Measurements from ENCODE around the gene ABLIM2.

ABLIM2 gene

DNA sequence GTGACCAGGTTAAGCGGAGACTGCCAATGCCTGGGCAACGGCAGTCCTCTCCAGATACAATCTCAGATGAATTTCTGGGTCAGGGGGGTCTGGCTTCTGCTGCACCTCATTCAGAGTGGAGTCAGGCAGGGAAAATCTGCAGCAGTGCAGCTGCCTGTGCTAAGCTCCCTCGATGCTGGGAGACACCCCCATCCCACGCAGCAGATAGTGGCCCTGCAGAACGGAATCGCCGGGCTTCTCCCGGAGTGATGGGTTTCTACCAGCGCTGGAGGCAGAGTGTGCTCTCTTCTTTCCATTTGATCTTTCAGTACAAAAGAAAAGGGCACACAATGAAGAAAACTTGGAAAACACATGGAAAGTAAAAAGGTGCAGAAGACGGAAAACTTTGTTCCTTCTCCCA is 5.2 kb downstream of the ABLIM2 start:
- no peak overlapping the region for H3K27ac ChIP-seq (replicated peaks)
- H3K4me3 ChIP-seq (replicated peaks; ENCODE audit: insufficient read depth, low read length): no peak overlapping the region
- TF ChIP-seq SPI1 (IDR thresholded peaks at IDR 0.05; ENCODE audit: borderline replicate concordance, low read depth) (no peak), POLR2AphosphoS5 (IDR thresholded peaks at IDR 0.05; ENCODE audit: low read depth) (no peak), GABPA (IDR thresholded peaks at IDR 0.05; ENCODE audit: low read depth) (no peak)
- TF ChIP-seq, protein P1, sequence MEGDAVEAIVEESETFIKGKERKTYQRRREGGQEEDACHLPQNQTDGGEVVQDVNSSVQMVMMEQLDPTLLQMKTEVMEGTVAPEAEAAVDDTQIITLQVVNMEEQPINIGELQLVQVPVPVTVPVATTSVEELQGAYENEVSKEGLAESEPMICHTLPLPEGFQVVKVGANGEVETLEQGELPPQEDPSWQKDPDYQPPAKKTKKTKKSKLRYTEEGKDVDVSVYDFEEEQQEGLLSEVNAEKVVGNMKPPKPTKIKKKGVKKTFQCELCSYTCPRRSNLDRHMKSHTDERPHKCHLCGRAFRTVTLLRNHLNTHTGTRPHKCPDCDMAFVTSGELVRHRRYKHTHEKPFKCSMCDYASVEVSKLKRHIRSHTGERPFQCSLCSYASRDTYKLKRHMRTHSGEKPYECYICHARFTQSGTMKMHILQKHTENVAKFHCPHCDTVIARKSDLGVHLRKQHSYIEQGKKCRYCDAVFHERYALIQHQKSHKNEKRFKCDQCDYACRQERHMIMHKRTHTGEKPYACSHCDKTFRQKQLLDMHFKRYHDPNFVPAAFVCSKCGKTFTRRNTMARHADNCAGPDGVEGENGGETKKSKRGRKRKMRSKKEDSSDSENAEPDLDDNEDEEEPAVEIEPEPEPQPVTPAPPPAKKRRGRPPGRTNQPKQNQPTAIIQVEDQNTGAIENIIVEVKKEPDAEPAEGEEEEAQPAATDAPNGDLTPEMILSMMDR (IDR thresholded peaks at IDR 0.05; ENCODE audit: insufficient read depth, low read length): no peak
- TF ChIP-seq, protein P2, sequence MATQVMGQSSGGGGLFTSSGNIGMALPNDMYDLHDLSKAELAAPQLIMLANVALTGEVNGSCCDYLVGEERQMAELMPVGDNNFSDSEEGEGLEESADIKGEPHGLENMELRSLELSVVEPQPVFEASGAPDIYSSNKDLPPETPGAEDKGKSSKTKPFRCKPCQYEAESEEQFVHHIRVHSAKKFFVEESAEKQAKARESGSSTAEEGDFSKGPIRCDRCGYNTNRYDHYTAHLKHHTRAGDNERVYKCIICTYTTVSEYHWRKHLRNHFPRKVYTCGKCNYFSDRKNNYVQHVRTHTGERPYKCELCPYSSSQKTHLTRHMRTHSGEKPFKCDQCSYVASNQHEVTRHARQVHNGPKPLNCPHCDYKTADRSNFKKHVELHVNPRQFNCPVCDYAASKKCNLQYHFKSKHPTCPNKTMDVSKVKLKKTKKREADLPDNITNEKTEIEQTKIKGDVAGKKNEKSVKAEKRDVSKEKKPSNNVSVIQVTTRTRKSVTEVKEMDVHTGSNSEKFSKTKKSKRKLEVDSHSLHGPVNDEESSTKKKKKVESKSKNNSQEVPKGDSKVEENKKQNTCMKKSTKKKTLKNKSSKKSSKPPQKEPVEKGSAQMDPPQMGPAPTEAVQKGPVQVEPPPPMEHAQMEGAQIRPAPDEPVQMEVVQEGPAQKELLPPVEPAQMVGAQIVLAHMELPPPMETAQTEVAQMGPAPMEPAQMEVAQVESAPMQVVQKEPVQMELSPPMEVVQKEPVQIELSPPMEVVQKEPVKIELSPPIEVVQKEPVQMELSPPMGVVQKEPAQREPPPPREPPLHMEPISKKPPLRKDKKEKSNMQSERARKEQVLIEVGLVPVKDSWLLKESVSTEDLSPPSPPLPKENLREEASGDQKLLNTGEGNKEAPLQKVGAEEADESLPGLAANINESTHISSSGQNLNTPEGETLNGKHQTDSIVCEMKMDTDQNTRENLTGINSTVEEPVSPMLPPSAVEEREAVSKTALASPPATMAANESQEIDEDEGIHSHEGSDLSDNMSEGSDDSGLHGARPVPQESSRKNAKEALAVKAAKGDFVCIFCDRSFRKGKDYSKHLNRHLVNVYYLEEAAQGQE (IDR thresholded peaks at IDR 0.05; ENCODE audit: insufficient replicate concordance, low read depth): no peak
- no peak for DNase-seq (ENCODE audit: low read depth in 1 of 2, low spot score in 1 of 2)
- H3K27me3 ChIP-seq (ENCODE audit: insufficient read depth, poor library complexity, severe bottlenecking): peaks cover 21% of the 10 kb centered on the region

DNA sequence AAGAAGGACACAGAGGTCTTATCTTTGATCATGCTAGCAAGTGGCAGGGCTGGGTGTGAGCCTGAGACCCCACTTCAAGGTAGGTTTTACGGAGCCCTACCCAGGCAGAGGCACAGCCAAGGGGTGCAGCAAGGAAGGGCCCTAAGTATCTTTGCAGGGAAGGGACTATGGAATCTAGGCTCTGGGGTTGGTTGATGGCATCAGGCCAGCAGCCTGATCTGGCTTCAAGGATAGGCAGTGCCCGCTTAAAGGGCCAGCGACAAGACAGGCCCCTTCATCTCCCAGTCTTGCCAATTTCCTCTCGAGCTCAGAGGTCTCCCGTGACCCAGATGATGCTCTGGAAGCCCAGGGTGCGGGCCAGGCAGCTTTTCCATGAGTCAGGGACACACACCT is 5.8 kb downstream of the ABLIM2 start:
- no peak overlapping the region for H3K27ac ChIP-seq (replicated peaks)
- H3K4me3 ChIP-seq (replicated peaks; ENCODE audit: insufficient read depth, low read length): no peak overlapping the region
- no peak for DNase-seq (ENCODE audit: low read depth in 1 of 2, low spot score in 1 of 2)
- no peak for TF ChIP-seq GABPA (IDR thresholded peaks at IDR 0.05; ENCODE audit: low read depth)
- no peak for TF ChIP-seq SPI1 (IDR thresholded peaks at IDR 0.05; ENCODE audit: borderline replicate concordance, low read depth)
- TF ChIP-seq, protein P1 (IDR thresholded peaks at IDR 0.05; ENCODE audit: insufficient read depth, low read length): no peak
- TF ChIP-seq, protein P2 (IDR thresholded peaks at IDR 0.05; ENCODE audit: insufficient replicate concordance, low read depth): no peak
- TF ChIP-seq POLR2AphosphoS5 (IDR thresholded peaks at IDR 0.05; ENCODE audit: low read depth): no peak
- peaks cover 16% of the 10 kb centered on the region for H3K27me3 ChIP-seq (ENCODE audit: insufficient read depth, poor library complexity, severe bottlenecking)

DNA sequence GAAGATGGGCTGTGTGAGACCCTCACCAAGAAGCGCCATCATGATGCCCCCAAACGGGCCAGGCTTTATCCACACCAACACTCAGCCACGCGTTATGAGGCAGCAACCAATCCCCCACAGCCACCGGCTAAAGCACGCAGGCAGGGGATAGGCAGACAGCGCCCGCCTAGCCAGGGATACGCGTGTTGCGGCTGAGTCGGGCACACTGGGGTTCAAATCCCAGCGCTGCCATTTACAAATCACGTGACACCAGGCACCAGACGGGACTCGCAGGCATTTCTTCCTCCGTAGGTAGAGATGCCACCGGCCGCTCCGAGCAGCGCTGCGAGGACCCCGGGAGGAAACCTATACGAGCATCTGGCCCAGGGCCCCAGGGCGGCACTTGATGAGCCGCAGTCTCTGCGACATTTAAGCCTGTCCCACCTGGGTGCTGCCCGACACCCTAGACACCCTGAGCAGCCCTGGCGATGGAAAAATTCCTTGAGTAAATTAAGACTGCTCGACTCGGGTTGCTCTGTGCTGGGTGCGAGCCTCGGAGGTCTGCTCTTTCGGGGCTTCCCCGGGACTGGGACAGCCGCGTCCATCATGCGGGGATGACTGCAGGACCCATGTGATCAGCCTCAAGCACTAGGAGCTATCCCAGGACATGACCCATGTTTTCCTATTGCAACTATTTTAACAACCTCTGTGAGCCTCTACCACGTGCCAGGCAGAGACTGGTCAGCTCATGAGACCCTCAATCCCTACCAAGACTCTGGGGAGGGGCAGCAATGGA is 6.3 kb downstream of the ABLIM2 start:
- no peak overlapping the region for H3K27ac ChIP-seq (replicated peaks)
- no peak for TF ChIP-seq SPI1 (IDR thresholded peaks at IDR 0.05; ENCODE audit: borderline replicate concordance, low read depth)
- H3K4me3 ChIP-seq (replicated peaks; ENCODE audit: insufficient read depth, low read length): no peak overlapping the region
- H3K27me3 ChIP-seq (ENCODE audit: insufficient read depth, poor library complexity, severe bottlenecking): peaks cover 10% of the 10 kb centered on the region
- no peak for DNase-seq (ENCODE audit: low read depth in 1 of 2, low spot score in 1 of 2)

DNA sequence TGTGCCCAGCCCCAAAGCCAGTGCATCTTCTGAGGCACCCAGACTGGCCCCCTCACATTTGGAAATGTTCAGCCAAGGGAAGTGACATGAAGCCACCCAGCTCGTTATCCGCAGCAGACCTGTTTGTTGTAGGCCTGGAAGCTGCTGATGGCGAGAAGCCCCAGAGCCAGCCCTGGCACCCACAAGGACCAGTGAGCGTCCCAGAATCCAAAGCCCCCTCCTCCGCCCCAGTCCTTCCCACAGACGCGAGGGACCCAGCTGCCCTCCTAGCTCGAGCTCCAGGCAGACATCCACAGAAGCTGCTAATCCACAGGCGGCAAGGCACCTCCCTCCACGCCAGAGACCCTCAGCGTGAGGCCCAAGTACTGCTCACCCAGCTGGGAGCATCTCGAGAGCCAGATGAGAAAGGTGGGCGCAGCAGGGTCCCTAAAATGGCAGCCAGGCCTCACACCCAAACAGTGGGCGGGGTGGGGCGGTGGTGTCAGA is 7.4 kb downstream of the ABLIM2 start:
- TF ChIP-seq SPI1 (IDR thresholded peaks at IDR 0.05; ENCODE audit: borderline replicate concordance, low read depth) (no peak), GABPA (IDR thresholded peaks at IDR 0.05; ENCODE audit: low read depth) (no peak), POLR2AphosphoS5 (IDR thresholded peaks at IDR 0.05; ENCODE audit: low read depth) (no peak)
- TF ChIP-seq, protein P2 (IDR thresholded peaks at IDR 0.05; ENCODE audit: insufficient replicate concordance, low read depth): no peak
- TF ChIP-seq, protein P1 (IDR thresholded peaks at IDR 0.05; ENCODE audit: insufficient read depth, low read length): no peak
- no peak for DNase-seq (ENCODE audit: low read depth in 1 of 2, low spot score in 1 of 2)
- peaks cover 10% of the 10 kb centered on the region for H3K27me3 ChIP-seq (ENCODE audit: insufficient read depth, poor library complexity, severe bottlenecking)

More for the DNA sequence above, 7.4 kb downstream of the ABLIM2 start:
- Histone ChIP-seq H3K4me3 (replicated peaks; ENCODE audit: insufficient read depth, low read length) (no peak overlapping the region), H3K27ac (replicated peaks) (no peak overlapping the region)
